Measurements from ENCODE around the gene ATP11C.
"Not testable (repeated sequence)": the region's sequence is repeated elsewhere in the genome, so short reads cannot be mapped to it uniquely, and the experiment has no call there.

The ATP11C gene

DNA sequence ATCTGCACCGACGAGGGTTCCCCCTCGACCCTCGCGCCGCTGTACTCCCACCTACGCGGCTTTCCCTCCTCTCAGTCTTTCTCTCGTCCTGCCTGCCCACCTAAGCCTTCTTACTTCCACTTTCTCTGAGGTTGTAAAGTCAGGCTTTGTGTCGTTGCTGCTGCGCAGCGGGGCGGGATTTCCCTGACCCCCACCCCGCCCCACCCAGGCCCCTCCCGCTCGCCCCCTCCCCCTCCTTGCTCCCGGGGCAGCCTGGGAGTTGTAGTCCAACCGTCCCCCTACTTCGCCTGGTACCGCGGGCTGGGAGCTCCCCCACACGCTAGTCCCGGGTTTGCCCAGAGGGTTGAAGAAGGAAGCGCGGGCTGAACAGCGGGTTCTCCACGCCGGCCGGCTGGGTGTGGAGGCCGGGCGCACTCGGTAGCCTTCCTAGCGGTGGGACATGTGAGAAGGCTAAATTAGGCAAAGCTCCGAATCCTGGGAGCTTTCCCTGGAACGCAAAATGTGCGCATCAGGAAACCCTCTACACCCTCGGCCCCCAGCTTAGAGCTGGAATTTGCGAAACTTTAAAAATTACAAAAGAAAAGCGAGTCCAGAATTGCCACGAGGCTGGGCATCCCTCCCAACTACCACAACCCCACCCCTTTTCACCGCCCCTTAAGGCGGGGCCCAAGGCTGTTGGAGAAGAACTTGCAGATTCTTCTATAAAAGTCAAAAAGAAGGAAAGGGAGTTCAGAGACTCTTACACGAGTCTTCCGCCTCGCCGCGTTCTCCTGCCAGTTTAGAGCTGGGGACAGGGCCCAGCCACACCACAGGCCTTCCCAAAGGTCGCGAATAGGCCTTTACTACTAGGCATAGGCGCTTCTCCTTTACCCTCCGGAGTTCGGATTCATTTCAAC lies at the start of gene ATP11C:
Gene ATP11C, minus strand, starts transcription at position 153 of the 896 bp plus-strand sequence. CDS start 1,011 bp downstream, outside the sequence.
- peak; percentile 85 to 92 (median 87) for DNase-seq

DNA sequence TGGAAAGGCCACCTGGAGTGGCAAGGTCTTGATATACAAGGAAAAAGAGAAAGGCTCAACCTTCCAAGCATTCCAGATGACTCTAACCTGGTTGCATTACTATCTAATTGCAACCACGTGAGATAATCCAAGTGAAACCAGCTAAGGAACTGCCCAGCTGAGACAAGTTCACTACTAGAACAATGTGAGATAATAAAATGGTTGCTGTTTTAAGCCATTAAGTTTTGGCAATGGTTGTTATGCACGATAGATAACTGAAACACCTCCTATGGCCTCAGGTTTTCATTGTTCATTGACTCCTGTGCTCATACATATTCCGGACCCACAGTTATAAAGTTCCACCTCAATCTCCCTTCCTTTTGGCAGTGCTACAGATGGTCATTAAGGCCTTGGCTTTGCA lies 41.6 kb upstream of the ATP11C start:
- DNase-seq: no peak

DNA sequence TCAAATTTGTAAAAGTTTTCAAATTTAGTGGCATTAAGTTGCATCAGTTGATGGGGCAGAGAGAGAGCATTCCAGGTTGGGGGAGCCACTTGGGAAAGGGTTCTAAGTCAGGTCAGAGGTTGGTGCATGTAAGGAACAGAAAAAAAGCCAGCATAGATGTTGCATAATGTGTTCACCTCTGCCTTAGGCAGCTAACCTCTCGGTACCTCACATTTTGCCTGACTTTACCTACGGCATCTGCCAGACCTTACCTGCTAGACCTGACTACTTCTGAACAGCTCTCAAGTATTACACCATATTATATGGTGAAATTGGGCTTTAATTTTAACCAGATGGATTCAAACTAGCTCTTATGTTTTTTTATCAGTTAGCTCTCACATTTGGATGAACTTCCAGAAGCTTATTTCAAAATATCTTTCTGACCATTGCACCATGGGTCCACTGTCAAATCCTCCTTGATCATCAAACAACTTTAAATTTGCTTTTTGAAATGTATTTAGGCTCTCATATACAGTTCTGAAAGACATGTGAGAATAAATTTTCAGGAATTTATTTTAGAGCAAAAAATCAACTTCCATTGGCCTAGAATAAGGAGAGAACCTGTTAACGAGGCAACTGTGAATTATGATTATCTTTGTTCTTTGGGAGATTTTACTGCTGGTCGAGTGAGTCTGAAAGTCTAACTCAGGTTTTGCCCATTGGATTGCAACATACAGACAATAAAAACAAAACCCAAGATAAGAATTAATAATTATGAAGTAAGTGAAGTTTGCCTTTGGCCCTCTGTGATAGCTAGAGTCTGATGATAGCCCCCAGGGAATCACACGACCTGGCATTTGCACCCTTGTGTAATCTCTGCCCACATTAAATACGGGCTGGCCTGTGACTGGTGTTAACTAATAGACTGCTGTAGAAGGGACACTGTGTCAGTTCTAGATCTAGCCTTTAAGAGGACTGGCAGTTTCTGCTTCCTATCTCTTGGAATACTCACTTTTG lies 40.1 kb upstream of the ATP11C start:
- DNase-seq: no peak

DNA sequence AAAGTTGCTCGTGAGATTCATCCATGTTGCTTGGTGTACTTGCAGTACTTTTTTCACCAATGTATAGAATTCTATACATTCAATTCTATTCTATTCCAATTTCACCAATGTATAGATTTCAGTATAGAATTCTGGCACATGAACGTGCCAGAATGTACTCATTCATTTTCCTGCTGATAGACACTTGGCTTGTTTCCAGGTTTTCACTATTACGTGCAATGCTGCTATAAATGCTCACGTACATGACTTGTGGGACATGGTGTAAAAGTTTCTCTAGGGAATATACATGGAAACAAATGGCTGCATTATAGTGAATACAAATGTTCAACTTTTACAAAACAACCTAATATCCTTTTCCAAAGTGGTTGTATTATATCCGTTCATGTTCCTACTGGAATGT lies 39.3 kb upstream of the ATP11C start:
- DNase-seq: no peak

DNA sequence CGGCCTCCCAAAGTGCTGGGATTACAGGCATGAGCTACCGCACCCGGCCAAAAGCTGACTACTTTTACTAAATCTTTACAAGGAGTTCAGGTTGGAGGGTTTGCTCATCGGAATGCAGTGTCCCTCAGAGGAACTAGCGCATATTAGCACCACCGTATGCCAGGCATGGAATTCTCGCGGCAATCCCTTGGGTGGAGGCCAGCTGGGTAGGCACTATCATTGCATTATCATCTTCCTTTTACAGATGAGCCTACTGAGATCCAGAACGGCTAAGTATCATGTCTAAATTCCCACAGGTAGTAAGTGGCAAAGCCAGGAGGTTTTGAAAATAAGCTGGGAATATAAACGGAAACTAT lies 38.5 kb upstream of the ATP11C start:
- no peak for DNase-seq

DNA sequence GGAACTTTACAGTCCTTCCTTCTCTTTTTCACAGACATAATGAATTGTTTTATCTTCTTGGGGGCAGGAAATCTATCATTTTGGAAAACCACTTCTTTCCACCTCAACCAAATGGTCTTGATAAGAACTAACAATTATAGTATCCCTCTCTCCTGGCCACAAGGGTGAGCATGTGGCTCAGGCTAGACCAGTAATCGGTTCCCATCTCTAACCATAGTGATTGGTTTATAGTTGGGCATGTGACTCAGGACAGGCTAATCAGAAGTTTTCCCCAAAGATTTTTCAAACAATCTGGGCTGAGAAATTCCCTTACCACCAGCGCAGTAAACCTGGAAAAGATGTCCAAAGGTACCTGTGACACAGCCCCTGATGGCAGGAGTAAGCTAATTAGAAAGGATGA lies 36.4 kb upstream of the ATP11C start:
- no peak for DNase-seq

DNA sequence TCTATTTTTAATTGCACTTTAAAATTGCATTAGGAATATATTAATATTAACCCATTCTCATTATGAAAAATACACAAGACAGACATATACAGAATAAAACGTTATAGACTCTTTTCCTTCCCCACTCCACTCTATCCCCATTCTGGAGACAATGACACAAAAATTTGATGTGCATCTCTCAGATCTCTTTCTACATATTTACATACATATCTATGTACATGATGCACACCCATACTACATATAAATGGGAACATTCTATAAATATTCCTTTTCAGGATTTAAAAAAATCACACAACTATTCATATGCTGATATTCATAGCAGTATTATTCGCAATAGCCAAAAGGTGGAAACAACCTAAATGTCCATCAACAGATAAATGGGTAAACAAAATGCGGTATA lies 34.9 kb upstream of the ATP11C start:
- no peak for DNase-seq

DNA sequence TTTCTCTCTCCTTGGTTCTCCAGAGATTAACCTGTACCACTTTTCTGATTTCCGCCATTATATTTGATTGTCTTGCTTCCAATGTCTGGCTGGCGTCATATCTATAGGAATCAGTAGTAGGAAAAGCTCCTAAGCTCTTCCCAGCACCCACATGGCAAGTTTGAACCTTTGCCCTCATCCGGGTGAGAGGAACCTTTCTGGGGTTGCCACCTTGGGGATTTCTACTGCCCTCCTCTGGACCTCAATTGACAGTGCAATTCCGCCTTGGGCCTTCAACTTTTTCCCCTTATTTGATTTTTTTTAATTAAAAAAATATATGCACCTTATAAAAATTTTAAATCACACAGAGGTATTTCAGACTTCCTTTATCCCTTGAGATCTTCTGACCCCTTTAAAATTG lies 34.4 kb upstream of the ATP11C start:
- peak in 1 of 3 donors; percentile 1 for DNase-seq

DNA sequence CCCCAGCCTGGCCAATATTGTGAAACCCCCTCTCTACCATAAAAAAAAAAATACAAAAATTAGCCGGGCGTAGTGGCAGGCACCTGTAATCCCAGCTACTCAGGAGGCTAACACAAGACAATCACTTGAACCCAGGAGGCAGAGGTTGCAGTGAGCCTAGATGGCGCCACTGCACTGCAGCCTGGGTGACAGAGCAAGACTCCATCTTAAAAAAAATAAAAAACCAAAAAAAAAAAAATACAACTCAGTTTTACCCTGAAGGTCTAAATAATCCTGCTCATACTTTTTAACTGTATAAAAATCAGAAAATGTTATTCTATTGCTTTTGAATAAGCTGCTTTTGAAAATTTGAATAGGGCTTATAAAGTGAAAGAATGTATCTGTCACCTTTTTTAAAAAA lies 33.3 kb upstream of the ATP11C start:
- DNase-seq: not testable (repeated sequence)

DNA sequence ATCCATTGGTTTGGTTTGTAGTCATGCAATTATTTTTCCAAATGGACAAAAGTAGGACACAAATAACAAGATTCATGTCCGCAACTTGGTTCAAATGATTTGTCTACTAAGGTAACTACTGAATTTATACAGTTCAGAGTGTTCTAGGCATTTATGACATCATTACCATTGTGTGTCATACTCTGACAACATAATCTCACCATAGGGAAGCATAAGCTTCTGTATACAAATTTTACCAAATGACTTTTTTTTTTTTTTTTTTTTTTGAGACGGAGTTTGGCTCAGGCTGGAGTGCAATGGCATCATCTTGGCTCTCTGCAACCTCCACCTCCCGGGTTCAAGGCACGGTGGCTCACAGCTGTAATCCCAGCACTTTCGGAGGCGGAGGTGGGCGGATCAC lies 32.6 kb upstream of the ATP11C start, which contains the start of gene CXorf66:
Gene CXorf66, minus strand, starts transcription at position 101 of the 400 bp plus-strand sequence. Its CDS starts 25 bp downstream, at position 76.
- no peak for DNase-seq

DNA sequence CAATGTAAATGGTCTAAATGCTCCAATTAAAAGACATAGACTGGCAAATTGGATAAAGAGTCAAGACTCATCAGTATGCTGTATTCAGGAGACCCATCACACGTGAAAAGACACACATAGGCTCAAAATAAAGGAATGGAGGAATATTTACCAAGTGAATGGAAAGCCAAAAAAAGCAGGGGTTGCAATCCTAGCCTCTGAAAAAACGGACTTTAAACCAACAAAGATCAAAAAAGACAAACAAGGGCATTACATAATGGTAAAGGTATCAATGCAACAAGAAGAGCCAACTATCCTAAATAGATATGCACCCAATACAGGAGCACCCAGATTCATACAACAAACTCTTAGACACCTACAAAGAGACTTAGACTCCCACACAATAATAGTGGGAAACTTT lies 28.2 kb upstream of the ATP11C start:
- not testable (repeated sequence) for DNase-seq

DNA sequence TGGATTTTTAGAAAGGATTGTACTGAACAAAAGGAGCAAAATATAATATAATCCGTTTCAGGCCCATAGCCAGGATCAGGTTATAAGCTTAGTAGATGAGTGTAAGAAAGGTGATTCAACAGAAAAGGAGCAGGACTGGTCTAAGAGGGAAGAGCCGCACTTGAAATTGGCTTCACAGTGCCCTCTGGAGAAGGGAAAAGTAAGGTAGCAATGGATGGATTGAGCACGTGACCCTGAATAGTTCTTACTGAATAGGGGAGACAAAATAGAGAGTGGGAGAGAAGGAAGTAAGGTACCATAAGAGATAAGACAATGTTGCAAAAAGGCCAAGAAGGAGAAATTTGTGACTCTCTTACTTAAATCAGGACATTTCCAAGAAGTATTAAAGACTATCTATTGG lies 16.9 kb upstream of the ATP11C start:
- no peak for DNase-seq

DNA sequence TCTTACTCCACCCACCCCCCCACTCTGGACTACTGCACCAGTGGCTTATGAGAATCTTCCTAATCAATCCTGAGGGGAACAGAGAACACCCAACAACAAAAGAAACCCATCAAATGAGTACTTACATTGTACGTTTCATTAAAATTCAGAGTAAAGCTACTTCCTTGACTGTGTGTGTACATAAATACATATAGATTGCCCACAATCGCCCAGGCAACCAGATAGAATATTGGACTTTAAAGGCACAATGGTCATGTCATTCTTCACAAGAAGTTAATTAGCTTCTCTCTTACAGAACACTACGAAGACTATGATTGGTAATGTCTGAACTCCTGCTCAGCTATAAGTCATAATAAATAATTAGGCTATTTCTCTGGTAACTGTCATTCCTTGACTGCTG lies 12.2 kb upstream of the ATP11C start:
- DNase-seq: no peak

DNA sequence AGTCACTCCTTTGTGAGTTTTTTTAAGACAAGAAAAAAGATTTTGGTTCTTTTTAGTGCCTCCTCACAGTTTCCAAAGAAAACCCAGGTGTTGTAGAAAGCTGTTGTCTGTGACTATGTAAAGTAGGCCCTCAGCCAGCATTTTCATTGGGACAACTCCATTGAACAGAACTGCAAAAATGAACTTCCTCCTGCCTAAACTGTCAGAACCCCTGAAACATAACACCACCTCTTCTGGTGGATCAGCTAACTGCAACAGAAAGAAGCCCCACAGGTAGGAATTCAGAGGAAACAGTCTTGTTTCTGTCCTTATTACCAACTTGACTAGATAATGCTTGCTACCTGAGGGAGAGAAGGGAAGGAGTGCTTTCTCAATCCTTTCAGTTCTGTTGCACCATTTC lies 3.4 kb upstream of the ATP11C start:
- no peak for DNase-seq

DNA sequence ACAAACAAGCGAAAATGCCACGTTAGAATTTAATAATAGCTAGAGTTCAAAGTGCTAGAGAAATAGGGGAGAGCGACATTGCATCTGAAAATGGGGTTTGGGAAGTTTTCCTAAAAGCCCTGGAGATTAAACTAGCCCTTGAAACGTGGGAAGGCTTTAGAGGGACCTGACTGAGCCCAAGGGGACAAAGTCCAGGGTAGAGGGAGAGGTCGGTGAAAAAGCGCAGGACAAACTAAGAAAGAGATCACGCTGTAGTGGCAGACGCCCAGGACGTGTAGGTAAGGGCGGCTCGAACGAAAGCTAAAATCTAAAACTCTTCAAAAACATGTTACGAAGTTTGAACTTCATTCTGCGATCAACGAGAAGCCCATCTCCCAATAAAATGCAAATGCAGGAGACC lies 1.1 kb upstream of the ATP11C start:
- DNase-seq: no peak

DNA sequence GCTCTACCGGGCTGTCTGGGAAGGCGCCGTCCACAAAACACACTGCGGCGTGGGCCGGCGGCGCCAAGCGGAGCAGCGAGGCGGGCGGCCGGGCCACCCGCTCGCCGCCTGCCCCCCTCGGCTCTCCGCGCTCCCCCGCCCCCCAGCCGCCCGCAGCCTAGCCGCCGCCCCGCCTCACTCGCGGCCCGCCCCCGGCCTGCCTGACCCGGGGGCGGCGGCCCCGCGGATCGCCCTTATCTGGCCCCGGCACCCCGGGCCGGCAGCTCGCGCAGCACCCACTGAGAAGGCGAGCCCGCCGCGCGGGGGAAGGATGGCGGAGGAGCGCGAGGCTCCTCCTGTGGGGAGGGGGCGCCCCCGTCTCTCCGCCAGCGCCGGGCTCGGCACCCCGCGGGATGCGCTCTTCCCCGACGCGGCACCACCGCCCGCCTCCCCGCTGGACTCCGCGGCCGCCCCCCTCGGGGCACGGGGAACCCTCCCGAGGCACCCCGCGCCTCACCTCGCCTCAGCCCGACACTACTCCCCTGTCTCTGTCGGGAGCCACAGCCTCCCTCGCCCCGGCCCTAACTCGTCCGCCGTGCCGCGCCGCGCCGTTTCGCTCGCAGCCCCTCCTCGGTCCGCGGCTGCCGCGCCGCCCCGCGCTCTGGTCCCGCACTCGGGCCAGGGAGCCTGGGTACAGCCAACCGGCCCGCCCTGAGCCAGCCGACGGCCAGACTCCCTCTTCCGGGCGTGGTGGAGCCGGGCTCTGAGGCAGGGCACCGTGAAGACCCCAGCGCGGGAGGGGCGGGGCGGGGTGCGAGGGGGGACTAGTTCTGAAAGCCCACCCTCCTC lies 566 bp downstream of the ATP11C start:
- DNase-seq: peak; percentile 53 to 75 (median 55)

DNA sequence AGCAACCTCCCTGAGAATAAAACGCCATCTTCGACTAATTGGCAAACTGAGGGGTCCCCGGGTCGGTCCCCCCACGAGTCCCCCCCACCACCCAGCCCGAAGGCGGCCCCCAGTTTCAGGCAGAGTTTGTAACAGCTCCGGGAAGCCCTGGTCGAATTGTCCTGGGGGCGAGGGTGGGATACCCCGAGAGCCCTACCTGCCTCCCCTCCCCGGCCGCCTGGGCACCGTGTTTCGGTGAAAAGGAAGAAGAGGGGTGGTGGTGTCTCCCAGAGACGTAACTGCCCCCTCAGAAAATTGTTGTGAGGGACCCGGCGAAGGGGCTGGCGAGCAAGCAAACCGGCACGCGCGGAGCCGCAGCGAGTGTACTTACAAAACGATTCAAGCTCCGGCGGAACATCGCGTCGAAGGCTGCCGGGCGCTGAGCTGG lies 1.2 kb downstream of the ATP11C start:
- DNase-seq: no peak

DNA sequence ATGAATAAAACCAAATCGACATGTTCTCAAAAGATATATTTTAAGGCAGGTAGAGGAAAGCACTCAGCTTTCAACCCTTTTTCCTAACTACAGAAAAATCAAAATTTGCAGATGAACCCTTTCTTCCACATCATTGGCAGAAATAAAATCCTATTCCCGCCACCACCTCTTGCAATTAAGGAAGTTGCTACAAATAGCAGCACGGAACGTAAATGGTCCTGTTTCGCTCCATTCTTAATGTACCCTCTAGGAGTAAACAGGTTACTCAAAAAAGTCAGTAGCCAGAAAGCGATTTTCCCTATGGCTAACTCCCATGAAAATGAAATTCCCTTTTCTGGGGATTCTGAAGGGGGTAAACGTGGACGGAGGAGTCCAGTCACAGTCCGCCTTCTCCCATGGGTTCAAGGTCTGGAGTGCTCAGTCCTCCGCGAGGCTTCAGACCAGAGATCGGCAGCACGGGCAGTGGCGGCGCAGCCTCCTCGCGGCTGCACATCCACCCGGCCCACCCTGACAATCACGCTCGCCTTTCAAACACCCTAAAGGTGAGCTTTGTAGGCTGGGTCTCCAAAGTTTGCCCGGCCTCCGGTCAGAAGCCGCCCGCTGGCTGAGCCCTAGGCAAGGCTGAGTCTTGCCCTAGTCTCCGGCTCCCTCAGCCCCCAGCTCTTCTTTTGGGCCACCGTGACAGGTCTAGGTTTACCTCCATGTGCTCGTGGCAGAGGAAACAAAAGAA lies 1.8 kb downstream of the ATP11C start:
- peak; percentile 14 to 24 (median 24) for DNase-seq

DNA sequence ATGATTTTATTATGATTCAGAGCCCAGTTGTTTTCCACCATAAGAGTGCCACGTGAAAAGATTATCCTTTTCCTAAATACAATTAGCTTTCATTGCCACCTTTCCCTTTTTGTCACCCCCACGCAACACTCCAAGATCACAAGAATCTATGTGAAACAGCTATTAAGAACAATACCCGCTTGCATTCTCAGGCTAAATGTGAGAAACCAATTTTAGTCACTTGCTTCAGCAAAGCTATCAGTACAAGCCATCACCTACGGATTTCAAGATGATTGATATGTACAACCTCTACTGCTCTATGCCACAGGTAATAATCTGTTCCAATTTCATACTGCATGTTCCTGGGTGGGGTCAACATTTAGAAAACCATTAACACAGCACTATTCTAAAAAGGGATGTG lies 2.5 kb downstream of the ATP11C start:
- DNase-seq: no peak

DNA sequence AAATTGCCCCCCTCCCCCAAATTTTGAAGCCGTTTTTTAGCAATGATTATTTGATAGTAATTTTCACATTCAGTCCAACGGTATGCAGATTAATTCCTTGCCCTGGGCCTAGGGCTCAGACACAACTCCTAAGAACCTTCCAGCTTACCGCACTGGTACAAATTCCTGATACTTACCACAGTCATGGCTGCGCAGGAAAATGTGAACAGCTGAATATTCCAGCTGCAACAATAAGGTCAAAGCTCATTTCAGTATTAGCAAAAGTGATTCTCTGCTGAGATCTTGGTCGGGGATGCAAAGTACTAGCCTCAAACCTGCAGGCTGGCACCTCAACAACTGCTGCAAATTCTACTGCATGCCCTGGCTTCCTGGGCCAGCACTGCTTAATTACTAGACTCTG lies 3.0 kb downstream of the ATP11C start:
- no peak for DNase-seq

DNA sequence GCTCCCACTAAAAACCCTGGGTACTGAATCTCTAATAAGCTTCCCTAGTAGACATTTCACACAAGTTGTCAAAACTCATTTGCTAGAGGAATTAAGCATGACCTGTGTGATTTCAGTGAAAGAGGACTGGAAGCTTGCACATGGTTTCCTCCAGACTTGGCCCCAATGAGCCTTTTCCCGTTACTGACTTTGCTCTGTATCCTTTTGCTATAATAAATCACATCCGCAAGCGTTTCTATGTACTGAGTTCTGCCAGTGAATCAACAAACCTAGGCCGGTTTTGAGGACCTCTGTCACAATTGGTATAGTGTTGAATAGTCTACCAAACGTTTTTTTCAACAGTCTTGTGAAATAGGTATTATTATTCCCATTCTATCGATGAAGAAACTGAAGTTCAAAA lies 8.2 kb downstream of the ATP11C start:
- DNase-seq: no peak
